Measurements from ENCODE around the gene CDH15.

The CDH15 gene

GRCh38 chr16:89131783-89132182 is 39.8 kb upstream of the CDH15 start:
- DNase-seq (ENCODE audit: low read depth): no peak
- TF ChIP-seq CTCF (IDR thresholded peaks at IDR 0.05; ENCODE audit: low read depth, low read length, missing control alignments): no peak
- no peak overlapping the region for H3K4me3 ChIP-seq (ENCODE audit: low read depth, low read length)

- TF ChIP-seq CTCF (IDR thresholded peaks at IDR 0.05; ENCODE audit: low read depth, low read length, missing control alignments): no peak
- DNase-seq (ENCODE audit: low read depth): no peak
- no peak overlapping the region for H3K4me3 ChIP-seq (ENCODE audit: low read depth, low read length)
These were observed 39.1 kb upstream of the CDH15 start for GRCh38 chr16:89132194-89133005.

GRCh38 chr16:89133457-89134127 is 38.0 kb upstream of the CDH15 start:
- DNase-seq (ENCODE audit: low read depth): no peak
- no peak for TF ChIP-seq CTCF (IDR thresholded peaks at IDR 0.05; ENCODE audit: low read depth, low read length, missing control alignments)
- H3K4me3 ChIP-seq (ENCODE audit: low read depth, low read length): no peak overlapping the region

GRCh38 chr16:89134269-89134668 is 37.3 kb upstream of the CDH15 start:
- DNase-seq (ENCODE audit: low read depth): no peak
- H3K4me3 ChIP-seq (ENCODE audit: low read depth, low read length): no peak overlapping the region
- TF ChIP-seq CTCF (IDR thresholded peaks at IDR 0.05; ENCODE audit: low read depth, low read length, missing control alignments): no peak

GRCh38 chr16:89135166-89135565 is 36.4 kb upstream of the CDH15 start:
- H3K4me3 ChIP-seq (ENCODE audit: low read depth, low read length): no peak overlapping the region
- DNase-seq (ENCODE audit: low read depth): no peak
- TF ChIP-seq CTCF (IDR thresholded peaks at IDR 0.05; ENCODE audit: low read depth, low read length, missing control alignments): no peak

GRCh38 chr16:89135971-89136765 is 35.4 kb upstream of the CDH15 start:
- no peak overlapping the region for H3K4me3 ChIP-seq (ENCODE audit: low read depth, low read length)
- no peak for TF ChIP-seq CTCF (IDR thresholded peaks at IDR 0.05; ENCODE audit: low read depth, low read length, missing control alignments)
- no peak for DNase-seq (ENCODE audit: low read depth)
